Osteoblast (primary cell): ENCODE data around the gene CUX1. TPM values are rescaled to one million over a fixed set of nuclear protein-coding genes. Genes with fewer than 3 reads are reported as not detected.

Experiments
- DNase-seq: peaks from one replicate; pipeline ENCODE4 v3.0.0; 2011; ENCODE audit warnings: low spot score, mixed read lengths; ENCODE audit not compliant: insufficient read length; ENCODE audit errors: missing footprints
- H2AFZ ChIP-seq: 2 replicates; pipeline ENCODE4 v1.6.0; 2011; ENCODE audit warnings: mild to moderate bottlenecking, low read length
- H3K27ac ChIP-seq: 2 replicates; pipeline ENCODE4 v1.5.1; 2011; ENCODE audit warnings: mild to moderate bottlenecking, low read depth, low read length, moderate library complexity
- H3K27me3 ChIP-seq: 2 replicates; pipeline ENCODE4 v1.6.0; 2012; ENCODE audit warnings: mild to moderate bottlenecking, control low read depth, inconsistent platforms, low read length, moderate library complexity; ENCODE audit not compliant: insufficient read depth
- H3K36me3 ChIP-seq: 2 replicates; pipeline ENCODE4 v1.5.1; 2011; ENCODE audit warnings: mild to moderate bottlenecking, low read length, control low read depth, moderate library complexity; ENCODE audit not compliant: insufficient read depth
- H3K4me1 ChIP-seq: 2 replicates; pipeline ENCODE4 v1.5.1; 2011; ENCODE audit warnings: mild to moderate bottlenecking, low read length, control low read depth, moderate library complexity; ENCODE audit not compliant: insufficient read depth
- H3K4me2 ChIP-seq: 2 replicates; pipeline ENCODE4 v1.6.0; 2011; ENCODE audit warnings: mild to moderate bottlenecking, low read length; ENCODE audit not compliant: insufficient read depth
- H3K4me3 ChIP-seq: fragments of 200-600 bp; sonication (generic); 3 replicates; pipeline ENCODE4 v1.5.1; 2012; ENCODE audit warnings: mild to moderate bottlenecking, low read length, inconsistent platforms; ENCODE audit not compliant: insufficient read depth
- H3K79me2 ChIP-seq: 2 replicates; pipeline ENCODE4 v1.6.0; 2012; ENCODE audit warnings: mild to moderate bottlenecking, low read length, control low read depth, inconsistent platforms; ENCODE audit not compliant: insufficient read depth
- H3K9me3 ChIP-seq: 2 replicates; pipeline ENCODE4 v1.5.1; 2011; ENCODE audit warnings: low read depth, low read length, control low read depth
- H4K20me1 ChIP-seq: 2 replicates; pipeline ENCODE4 v1.6.0; 2012; ENCODE audit warnings: mild to moderate bottlenecking, low read length, control low read depth; ENCODE audit not compliant: insufficient read depth
- CTCF ChIP-seq: IDR thresholded peaks from 2 replicates; pipeline ENCODE4 v1.5.1; 2011; ENCODE audit warnings: mild to moderate bottlenecking, low read depth, low read length, moderate library complexity; ENCODE audit errors: extremely low read depth
- total RNA-seq: library from RNA; depleted of rRNA; stranded (reverse); fragments of >200 nt; gene quantifications from 2 replicates; pipeline ENCODE4 v1.2.3, GENCODE V29; 2012

The CUX1 gene
- total RNA-seq, 1 donor, result 41.6 TPM

- H3K79me2 ChIP-seq, result no peaks in the 10 kb centered on the region
- H3K9me3 ChIP-seq, result no peaks in the 10 kb centered on the region
- no peaks in the 10 kb centered on the region for H4K20me1 ChIP-seq
Measured at GRCh38 chr7:102192790-102193189, 375.4 kb downstream of the CUX1 start.

GRCh38 chr7:102193806-102194205, 376.4 kb downstream of the CUX1 start:
- no peaks in the 10 kb centered on the region for H3K27me3 ChIP-seq
- H3K79me2 ChIP-seq, result no peaks in the 10 kb centered on the region
- H3K9me3 ChIP-seq, result no peaks in the 10 kb centered on the region
- no peak overlapping the region for H3K4me3 ChIP-seq
- TF ChIP-seq CTCF, result no peak
- peaks cover 25% of the 10 kb centered on the region for H3K36me3 ChIP-seq
- H4K20me1 ChIP-seq, result no peaks in the 10 kb centered on the region
- no peaks in the 10 kb centered on the region for H3K4me1 ChIP-seq
- no peak overlapping the region for H2AFZ ChIP-seq
- no peak overlapping the region for H3K27ac ChIP-seq
- DNase-seq, result no peak
- H3K4me2 ChIP-seq, result no peak overlapping the region

More at GRCh38 chr7:102192790-102193189, 375.4 kb downstream of the CUX1 start:
- H3K4me2 ChIP-seq, result no peak overlapping the region
- H3K4me1 ChIP-seq, result no peaks in the 10 kb centered on the region
- H3K27me3 ChIP-seq, result no peaks in the 10 kb centered on the region
- no peak for DNase-seq
- H3K36me3 ChIP-seq, result peaks cover 22% of the 10 kb centered on the region
- no peak overlapping the region for H3K4me3 ChIP-seq
- no peak for TF ChIP-seq CTCF
- no peak overlapping the region for H3K27ac ChIP-seq
- H2AFZ ChIP-seq, result no peak overlapping the region

GRCh38 chr7:102195361-102195760, 377.9 kb downstream of the CUX1 start:
- Histone ChIP-seq H3K27me3 (no peaks in the 10 kb centered on the region), H2AFZ (no peak overlapping the region), H3K27ac (no peak overlapping the region), H4K20me1 (no peaks in the 10 kb centered on the region), H3K36me3 (peaks cover 25% of the 10 kb centered on the region), H3K4me1 (no peaks in the 10 kb centered on the region), H3K9me3 (no peaks in the 10 kb centered on the region), H3K4me2 (no peak overlapping the region), H3K4me3 (no peak overlapping the region), H3K79me2 (no peaks in the 10 kb centered on the region)
- no peak for TF ChIP-seq CTCF
- DNase-seq, result no peak

GRCh38 chr7:102196028-102196427, 378.6 kb downstream of the CUX1 start:
- no peak for TF ChIP-seq CTCF
- no peak for DNase-seq
- Histone ChIP-seq H4K20me1 (no peaks in the 10 kb centered on the region), H2AFZ (no peak overlapping the region), H3K4me2 (no peak overlapping the region), H3K36me3 (peaks cover 25% of the 10 kb centered on the region), H3K79me2 (no peaks in the 10 kb centered on the region), H3K4me3 (no peak overlapping the region), H3K4me1 (no peaks in the 10 kb centered on the region), H3K27me3 (no peaks in the 10 kb centered on the region), H3K9me3 (no peaks in the 10 kb centered on the region), H3K27ac (no peak overlapping the region)
